Measurements from ENCODE around the gene POC1A.
"Not testable (repeated sequence)": the region's sequence is repeated elsewhere in the genome, so short reads cannot be mapped to it uniquely, and the experiment has no call there.

The POC1A gene

DNA sequence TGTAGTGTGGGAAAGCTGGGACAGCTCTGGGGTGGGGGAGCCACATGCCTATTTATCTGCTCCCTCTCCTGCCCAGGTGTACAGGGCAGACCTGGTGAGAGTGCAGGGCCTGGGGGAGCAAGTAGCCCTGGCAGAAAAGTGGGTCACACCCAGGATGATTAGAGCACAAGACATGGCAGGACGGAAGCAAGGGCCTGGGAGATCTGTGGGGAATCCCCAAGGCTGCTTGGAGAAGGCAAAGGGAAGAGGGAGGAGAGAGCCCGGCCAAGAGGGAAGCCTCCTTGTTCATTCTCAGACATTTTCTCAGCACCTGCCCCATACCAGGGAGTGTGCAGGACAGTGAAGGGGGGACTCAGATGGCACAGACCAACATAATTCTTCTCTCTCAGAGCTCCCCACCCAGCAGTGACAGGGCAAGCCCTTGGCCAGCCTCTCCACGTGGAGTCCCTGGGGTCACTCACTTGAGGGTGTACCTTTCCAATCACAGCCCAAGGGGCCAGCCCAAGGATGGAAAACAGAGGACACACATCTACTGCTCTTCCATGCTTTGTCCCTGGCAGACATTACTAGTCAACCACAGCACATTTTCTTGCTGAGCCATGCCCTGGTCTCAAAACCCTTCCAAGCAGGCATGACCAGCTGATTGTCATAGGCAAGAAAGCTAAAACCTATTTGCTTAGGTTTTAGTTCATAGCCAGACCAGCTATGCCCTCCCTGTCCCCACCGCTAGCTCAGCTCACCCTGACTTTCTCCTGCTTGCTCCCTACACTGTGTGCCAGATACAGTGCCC, 92.9 kb downstream of the POC1A start:
- no peak for DNase-seq

DNA sequence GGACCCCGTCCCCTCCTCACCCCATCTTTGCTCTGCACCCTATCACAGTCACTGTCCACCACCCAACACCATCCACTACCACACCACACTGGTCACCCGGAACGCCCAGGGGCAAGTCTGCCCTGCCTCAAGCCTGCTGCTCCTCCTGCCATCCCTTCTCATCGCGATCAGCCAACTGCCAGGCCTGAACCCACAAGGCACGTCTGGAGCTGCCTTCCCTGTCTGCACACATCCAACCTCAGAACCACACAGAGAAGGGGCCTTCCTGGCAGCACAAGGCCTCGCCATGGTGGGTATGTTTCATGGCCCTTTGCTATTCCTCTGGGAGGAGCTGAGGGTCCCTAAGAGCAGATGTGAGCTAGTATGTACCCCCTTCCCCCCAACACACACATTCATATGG, 94.4 kb downstream of the POC1A start:
- DNase-seq: no peak

DNA sequence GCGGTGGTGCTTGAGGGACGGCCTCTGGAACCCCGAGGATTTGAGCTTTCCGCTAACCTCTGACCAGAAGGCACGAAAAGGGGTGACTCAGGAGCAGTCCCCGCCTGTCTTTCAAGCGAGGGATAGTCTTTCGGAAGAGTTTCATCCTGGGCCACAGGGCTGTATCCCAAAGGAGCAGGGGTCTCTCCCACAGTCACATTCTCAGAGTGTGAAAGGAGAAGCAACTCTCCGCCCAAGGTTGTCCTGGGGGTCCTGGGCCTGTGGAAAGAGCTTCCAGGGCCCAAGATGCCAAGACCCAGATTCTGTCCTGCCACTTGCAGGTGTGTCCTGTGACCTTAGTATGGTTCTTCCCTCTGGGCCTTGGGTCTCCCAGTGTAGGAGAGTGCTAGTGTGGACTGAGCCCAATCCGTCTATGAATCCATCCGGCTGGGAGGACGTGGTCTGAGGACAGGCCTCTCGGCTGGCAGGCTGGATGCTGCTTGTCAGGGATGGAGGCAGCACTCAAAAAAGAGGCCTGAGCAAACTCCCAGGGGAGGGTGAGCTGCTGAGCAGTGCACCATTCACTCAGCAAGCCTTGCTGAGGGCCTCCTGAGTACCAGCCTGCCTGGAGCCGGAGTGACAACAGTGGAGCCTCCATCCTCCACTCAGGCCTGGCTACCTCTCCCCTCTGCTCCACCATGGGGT, 96.3 kb downstream of the POC1A start:
- DNase-seq: no peak

DNA sequence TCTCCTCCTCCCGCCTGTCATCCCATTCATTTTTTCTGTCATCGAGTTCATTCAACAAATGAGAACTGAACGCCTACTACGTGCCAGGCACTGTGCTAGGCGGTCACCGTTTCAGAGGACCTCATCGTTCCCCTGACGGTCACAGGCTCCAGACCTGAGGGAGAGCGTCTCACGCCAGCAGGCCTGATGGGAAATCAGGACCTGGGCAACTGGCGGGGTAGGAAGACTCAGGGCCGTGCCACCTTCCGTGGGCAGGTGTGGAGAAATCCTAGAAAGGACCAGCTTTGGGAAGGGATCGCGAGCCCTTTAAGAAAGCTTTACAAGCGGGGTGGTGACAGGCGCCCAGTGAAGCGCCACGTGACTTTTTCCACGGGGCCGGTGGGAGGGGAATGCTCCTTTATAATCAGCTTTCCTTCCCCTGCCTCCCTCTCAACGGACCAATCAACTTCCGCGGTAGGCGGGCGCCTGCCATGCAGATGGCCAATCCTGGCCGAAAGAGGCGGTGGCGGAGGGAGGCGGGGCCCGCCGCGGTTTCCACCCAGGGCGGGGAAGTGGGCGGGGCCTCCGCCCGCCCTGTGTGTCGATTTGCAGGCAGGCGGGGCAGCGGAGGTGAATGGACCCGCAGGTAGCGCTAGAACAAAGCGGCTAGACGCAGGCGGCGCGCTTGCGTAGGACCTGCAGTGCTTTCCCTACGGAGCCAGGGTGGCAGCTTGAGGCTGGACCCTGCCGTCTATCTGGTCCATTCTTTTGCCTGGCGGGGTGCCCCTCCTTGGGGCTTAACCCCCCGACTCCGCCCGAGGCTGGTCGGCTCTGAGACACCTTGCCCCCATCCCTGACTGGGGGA, 97.0 kb downstream of the POC1A start:
- peak; percentile 99 for DNase-seq

DNA sequence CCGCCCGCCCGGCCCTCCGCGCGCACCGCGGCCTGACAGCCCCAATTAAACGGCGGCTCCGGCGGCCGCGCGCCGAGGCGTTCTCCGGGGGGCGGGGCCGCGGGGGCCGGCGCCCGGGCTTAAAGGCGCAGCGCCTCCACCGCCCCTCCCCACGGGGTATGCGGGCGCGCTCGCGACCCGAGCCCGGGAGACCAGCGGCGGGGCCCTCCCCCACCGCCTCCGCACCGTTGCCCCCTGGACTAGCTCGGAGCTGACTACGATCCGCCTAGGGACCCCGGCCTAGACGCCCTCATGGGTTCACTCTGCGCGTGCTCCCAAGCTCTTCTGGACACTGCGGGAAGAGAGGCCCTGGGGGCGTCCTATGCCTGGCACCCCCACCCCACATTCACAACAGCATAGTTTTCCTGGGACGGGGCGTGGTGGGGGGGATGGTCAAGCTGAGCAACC, 97.7 kb downstream of the POC1A start, which contains the start of gene DUSP7:
Gene DUSP7 (minus strand): TSS at position 51 of the 447 bp plus-strand sequence. CDS start 205 bp downstream, outside the sequence.
- peak; percentile 85 for DNase-seq

DNA sequence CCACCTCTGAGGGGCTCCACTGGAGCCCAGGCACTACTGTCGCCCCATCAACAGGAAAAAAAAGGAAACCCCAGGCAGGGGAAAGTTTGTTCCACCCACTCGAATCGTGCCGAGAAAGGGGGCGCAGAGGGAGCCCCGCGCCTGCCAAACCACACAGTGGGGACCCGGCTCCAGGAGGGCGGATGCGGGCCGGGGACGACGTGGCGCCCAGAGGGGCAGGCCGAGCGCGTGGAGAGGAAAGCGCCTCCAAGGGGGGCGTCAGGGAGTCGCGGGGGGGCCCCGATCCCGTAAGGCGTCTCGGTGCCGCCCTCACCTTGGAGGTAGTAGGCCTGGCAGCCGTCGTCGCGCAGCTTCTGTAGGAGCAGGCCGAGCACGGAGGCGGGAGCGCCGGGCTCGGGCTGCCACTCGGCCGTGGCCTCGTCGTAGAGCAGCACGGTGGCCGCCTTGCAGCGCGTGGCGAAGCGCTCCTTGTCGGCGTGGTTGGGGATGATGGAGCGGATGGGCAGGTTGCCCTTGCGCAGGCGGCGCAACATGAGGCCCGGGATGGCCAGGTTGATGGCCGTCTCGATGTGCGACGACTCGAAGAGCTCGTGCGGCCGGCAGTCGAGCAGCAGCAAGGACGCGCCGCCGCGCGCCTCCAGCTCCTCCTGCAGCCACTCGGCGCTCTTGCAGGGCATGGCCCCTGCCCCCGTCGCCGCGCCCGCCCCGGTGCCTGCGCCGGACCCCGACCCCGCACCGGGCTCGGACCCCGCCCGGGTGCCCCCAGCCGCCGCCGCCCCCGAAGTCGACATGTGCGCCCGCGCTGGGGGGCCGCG, 98.5 kb downstream of the POC1A start:
- peak; percentile 76 for DNase-seq

DNA sequence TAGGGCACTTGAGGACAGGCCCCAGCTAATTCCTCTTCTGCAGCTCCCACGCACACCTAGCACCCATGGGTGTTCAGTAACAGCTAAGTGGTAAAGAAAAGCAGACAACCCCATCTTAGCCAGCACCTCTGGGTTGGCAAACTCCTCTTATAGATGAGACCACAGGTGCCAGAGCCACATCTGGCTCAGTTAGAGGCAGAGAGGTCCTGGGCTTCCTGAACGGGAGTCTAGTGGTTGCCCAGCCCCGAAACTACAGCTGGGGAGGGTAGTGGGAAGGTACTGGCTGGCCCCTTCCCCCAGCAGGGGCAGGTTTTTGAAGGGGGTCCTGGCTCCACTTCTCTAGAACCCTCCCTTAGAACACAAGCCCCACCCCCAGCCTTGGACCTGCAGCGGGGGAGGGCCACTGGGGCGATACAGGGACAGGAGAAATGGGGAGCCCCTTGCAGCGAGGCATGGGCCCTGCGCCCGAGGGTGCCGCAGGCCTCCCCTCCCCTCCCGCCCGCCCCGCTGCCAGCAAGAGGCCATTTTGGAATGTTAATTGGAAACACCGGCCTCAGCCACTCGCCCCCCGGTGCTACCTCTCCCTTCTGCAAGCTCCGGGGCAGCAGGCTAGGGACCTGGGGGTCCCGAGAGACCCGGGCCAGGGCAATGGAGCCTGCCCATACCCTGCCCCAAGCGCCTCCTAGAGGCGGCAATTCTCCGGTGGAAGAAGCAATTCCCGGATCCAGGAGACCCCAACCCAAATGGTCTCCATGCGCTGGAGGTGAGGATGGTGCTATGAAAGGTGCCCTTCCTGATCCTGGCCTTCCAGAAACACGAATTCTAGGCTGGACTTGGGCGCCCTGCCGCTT, 99.3 kb downstream of the POC1A start:
- peak; percentile 62 for DNase-seq

DNA sequence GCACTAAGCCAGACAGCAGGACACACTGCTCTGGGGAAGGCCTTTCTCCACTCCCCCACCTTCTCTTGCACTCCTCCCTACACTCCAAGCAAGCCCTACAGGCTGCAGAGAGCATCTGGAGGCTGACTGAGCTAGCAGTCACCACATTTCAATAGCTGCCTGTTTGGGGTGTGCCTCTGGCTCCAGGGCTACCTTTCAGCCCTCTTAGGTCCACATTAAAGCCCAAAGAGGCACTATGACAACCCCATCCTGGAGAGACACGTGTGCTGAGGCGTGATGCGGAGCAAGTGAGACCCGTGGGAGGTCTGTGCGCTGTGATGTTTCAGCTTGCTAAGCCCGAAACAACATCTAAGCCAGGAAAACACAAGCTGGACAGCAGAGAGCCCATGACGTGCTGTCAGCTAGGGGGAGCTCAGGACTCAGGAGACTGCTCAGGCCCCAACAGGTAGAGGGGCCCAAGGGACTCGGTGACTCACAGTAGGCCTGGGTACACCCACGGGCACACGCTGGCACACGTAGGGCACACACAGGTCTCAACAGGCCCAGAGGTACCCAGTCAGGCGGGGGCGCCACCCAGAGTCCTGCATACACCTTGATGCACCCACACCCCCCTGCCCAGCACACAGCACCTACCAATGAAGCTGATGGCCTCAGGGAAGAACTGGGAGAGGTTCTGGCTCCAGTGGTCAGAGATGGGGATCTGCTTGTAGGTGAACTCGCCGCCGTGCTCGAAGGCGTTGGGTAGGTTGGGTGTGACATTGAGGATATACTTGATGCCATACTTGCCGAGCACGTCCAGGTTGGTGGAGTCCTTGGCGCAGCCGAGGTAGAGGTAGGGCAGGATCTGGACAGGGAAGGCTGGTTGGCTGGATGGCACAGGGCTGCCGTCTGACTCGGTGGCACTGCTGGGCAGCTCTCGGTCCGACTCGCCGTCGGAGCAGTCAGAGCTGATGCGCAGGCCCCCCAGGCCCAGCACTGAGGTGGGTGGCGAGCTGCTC, 100.6 kb downstream of the POC1A start:
- DNase-seq: peak; percentile 69

DNA sequence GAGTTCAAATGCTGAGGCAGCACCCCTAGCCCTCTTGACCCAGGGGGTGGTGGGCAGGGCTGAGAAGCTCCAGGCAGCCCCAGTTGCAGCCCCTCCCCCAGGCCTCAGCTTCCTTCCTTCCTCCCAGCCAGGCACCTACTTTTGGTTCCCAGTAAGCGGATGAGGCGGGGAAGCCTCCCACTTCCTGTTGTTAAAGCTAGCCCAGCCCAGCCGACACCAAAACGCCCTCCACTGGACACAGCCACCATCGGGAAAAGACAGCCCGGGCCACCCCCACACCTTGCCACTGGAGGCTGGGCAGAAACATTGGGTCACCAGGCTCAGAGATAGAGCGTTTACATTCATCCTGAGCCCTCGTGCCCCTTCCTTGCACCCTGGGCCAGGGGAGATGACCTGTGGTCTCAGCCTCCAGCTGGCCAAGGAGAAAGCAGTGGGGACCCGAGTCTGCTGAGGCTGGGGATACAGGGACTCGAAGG, 101.4 kb downstream of the POC1A start:
- DNase-seq: peak; percentile 66

DNA sequence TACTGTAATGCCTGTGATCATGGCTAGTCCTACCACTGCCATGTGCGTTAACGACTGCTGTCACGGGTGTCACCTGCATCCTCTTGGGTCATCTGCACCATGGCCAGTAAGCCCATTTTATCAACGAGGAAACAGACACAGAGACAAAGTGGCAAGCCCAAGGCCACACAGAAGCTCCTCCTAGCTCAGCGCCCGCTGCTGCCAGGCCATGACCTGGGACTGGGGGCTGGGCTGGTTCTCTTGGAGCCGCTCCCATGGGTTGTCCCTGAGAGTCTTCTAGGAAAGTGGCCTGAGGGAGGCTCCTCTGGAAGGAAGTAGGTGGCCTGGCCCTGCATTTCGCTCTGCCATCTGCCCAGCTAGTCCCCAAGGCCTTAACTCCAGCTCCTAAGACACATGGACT, 102.8 kb downstream of the POC1A start:
- no peak for DNase-seq

DNA sequence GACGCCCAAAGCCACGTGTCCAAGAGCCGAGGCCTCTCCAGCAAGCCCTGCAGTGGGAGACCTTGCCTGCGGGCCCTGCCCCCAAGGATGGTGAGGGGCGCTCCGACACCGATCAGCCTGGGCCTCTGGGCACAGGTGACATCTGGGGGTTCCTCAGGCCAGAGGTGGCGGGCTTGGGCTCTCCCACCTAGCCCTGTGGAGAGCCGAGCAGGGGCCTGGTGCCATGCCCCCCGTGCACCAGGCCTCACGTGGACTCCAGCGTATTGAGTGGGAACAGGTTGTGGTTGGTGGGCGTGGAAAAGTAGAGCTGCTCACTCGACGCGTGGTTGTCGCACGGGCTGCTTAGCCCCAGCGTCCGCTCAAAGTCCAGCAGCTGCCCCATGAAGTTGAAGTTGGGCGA, 103.7 kb downstream of the POC1A start:
- DNase-seq: no peak

DNA sequence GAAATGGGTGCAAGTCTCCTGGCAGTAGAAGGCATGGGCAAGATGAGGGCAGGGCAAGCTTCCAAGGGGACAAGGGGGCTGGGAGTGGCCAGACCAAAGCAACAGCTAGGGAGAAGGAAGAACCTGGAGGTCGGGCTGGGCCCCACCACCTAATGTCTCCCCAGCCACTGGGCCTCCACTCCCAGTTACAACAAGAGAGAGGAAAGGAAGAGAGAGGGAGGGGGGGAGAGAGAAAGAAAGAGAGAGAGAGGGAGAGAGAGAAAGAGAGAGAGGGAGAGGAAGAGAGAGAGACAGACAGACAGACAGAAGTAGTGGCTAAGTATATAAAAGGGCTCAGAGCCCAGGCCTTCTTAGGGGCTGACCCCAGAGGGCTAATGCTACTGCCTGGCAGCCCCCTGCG, 104.7 kb downstream of the POC1A start:
- DNase-seq: no peak

DNA sequence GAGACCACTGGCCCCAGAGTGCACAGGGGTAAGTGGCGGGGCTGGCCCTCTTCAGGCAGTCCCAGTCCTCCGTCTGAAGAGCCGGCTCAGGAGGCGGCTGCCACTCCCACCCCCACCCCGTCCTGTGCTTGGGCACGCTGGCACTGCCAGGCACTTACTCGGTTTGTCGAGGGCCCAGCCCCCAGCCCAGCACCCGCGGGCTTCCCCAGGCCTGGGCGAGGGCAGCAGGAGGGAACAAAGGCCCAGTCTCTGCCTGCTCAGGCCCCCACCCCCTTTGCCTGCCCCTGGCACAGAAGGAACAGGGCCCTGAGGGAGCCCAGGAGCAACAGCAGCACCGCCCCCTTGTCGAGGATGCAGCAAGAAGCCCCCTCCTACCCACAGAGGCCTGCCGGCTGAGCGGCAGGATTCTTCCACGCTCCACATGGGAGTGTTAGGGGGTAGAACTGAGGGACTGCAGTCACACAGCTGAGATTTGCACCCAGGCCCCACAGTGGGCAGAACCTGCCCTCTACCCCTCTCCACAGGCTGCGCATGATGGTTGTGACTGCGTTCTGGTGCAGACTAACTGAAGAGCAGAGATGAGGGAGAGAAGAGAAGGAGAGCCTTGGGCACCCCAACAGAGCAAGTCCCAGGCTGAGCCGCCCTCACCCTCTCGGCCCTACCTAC, 106.8 kb downstream of the POC1A start:
- DNase-seq: no peak

DNA sequence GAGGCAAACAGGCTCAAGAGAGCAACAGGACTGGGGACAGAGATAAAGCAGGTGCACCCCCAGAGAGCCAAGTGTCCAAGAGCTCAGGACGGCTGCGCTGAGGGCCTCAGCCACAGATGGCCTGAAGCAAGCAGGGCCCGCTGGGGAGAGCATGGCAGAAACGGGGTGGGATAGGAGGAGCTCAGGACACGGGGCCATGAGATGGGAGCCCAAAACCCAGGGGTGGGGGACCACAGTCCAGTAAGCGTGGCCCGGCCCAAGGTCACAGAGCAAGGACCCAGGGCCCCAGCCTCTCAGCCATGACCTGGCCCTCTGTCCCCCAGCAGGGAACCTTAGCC, 107.4 kb downstream of the POC1A start:
- no peak for DNase-seq

DNA sequence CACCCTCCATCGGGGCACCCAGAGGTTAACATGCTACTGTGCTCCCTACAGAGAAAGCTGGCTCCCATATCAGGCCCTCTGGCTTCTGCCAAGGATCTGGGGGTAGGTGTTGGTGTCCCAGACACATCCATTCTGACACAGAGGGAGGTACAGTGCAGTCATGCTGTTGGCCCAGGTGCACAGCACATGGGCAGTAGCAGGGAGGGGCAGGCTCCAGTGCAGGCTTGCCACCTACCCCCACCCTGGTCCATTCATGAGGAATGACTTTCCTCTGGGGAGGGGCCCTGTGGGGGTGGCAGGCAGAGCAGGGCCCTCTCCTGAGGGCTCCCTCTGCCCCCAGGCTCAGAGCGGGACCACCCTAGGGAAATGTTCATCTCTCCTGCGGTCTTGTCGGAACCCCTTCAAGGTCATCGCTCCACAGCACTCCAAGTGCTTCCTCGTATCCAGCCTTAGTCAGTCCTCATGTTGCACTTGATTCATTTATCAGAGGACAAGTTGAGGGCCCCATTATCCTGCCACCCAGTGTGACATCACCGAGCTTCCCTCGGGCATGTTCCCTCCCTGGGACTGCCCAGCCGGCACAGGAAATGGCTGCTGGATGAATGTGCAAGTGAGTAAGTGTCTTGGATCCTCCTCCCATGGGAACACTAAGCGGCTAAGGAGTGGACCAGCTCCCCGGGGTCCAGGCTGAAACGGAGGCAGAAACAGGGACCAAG, 107.9 kb downstream of the POC1A start:
- no peak for DNase-seq

DNA sequence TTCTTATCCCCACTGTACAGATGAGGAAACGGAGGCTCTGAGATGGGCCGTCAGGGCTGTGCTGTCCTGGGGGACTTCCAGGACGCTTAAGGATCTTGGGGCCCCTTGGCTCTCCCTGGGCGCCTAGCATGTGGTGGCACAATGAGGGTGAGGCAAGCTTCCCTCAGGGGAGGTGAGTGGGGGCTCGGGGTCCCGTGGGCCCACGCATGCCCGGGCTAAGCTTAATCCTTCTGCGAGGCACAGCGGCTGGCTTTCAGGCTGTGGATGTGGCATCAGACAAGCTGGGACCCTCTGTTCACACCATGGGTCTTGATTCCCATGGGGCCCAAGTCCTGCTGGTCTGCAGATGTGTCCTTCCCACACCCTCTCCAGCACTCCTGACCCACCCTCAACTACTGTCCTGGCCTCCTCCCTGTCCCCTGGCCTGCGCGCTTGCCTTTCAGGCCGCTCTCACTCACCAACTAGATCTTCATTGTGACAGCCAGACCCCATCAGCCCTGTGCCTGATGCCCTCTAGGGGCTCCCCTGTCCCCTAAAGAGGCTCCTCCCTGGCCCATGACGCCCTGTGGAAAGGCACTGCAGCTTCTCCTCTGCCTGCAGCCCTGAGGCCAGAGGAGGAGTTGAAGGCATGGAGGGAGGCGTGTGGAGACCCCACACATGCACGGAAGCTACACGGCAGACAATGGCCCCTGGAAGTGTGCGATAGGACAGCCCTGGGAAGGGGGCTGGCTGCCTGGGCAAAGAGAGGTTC, 109.2 kb downstream of the POC1A start:
- no peak for DNase-seq

DNA sequence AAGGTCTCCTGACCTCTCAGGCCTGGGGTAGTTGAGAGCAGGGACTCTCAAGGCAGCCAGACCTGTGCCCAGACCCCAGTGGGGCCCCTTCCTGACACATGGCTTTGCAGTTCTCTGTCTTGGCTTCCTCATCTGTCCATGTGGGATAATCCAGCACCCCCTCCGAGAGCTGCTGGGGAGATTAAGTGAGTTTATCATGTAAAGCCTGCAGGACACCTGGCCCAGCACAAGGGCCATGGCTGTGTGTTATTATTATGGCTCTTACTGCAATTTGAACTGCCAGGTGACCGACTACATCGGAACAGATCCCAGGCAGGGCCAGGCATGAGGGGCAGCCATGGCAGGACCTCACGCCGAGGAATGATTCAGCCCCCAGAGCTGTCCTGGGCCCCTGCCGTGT, 110.5 kb downstream of the POC1A start:
- no peak for DNase-seq

DNA sequence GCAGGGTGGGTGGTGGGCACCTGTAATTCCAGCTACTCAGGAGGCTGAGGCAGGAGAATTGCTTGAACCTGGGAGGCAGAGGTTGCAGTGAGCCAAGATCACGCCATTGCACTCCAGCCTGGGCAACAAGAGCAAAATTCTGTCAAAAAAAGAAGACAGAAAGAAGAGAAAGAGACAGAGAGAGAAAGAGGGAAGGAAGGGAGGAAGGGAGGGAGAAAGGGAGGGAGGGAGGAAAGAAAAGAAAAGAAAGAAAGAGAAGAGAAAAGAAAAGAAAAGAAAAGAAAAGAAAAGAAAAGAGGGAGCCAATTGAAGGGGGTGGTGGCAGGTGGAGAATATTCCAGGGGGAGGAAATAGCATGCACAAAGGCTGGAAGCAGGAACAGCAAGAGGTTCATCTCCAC, 111.2 kb downstream of the POC1A start:
- not testable (repeated sequence) for DNase-seq

Data from activated CD8-positive, alpha-beta memory T cell treated with anti-CD3 and anti-CD28 coated beads, Interleukin-2, amount 50 U/mL, for 48 hours (primary cell).